ENCODE measurements around the gene RMC1.
"Not testable (repeated sequence)": the region's sequence is repeated elsewhere in the genome, so short reads cannot be mapped to it uniquely, and the experiment has no call there.

GRCh38 chr18:23489586-23489985, 13.7 kb upstream of the RMC1 start:
- TF ChIP-seq EZH2 (IDR thresholded peaks at IDR 0.05); POLR2AphosphoS5 (IDR thresholded peaks at IDR 0.05; ENCODE audit: borderline replicate concordance, low read depth, low read length); FOXP2 (optimal IDR thresholded peaks at IDR 0.05; ENCODE audit: control extremely low read depth, extremely low read length, insufficient read depth): not testable (repeated sequence)

Data from SK-N-MC (cell line).